HFFc6 (cell line): ENCODE data around the gene KLHL1. TPM values are rescaled to one million over a fixed set of nuclear protein-coding genes. Genes with fewer than 3 reads are reported as not detected.

Source experiments
- DNase-seq: peaks from one replicate; pipeline ENCODE4 v3.0.0-alpha.2; 2018
- H3K27ac Mint-ChIP-seq: 2 replicates; pipeline ENCODE4 v1.8.0; 2020; ENCODE audit warnings: mild to moderate bottlenecking, mixed read lengths
- H3K27me3 Mint-ChIP-seq: 2 replicates; pipeline ENCODE4 v1.8.0; 2021; ENCODE audit warnings: mild to moderate bottlenecking, moderate library complexity, mixed read lengths; ENCODE audit not compliant: insufficient read depth
- H3K36me3 Mint-ChIP-seq: 2 replicates; pipeline ENCODE4 v1.8.0; 2021; ENCODE audit warnings: low read depth, mixed read lengths
- H3K4me1 Mint-ChIP-seq: 2 replicates; pipeline ENCODE4 v1.8.0; 2020; ENCODE audit warnings: low read depth, mixed read lengths
- H3K4me3 Mint-ChIP-seq: 2 replicates; pipeline ENCODE4 v1.8.0; 2020; ENCODE audit warnings: mild to moderate bottlenecking, moderate library complexity, mixed read lengths
- H3K9me3 Mint-ChIP-seq: 2 replicates; pipeline ENCODE4 v1.8.0; 2020; ENCODE audit warnings: mild to moderate bottlenecking, mixed read lengths
- total RNA-seq, 6 experiments: library from RNA; stranded (reverse); fragmentation: NEBNext Ultra II Directional; extraction: Animal tissue kit (Norgen Biotek cat#: 25700); gene quantifications; 2 replicates in 1 of 6; 3 replicates in 5 of 6; pipeline ENCODE4 v1.2.3, GENCODE V29; 2021
- TF ChIP-seq, protein P1 (sequence below): fragments of 200-600 bp; sonication (generic); IDR thresholded peaks from 2 replicates; pipeline ENCODE4 v1.5.0; 2021; ENCODE audit warnings: antibody characterized with exemption, mild to moderate bottlenecking

The KLHL1 gene
- total RNA-seq, 6 experiments from 2014 or later: not detected

DNA sequence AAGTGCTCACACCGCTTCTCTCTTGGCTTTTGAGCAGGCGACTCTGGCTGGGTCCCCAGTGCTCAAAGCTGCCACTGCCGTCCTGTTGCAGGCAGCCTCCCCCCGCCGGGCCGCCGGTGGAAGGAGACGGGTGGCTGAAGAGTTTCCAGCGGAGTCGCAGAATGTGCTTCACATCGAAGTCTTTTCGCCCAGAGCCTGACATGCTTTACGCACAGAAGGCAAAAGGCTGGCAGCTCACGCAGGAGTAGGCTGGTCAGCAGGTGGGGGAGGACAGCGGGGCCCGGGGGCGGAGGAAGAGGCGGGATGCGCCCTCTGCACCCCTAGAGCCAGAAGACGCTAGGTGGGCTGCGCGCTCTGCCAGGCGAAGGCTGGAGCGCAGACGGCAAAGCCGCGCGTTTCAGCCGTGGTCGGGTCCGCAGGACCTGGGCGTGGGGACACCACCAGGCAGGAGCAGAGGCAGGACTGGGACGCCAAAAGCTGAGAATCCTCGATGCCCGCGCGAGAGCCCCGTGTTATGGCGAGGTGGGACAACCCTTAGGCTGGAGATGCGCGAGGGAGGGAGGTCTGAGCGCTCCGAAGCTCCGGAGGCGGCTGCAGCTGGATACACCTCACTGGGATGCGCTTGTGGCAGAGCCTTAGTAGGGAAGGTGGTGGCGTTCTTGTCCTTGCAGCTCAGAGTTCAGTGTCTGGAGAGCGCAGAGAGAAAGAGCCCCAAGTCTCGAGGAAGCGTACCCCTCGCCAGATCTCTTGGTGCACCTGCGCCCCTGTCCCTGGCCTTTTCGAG, 562 bp downstream of the KLHL1 start, which contains the start of gene ATXN8OS:
TSS of gene ATXN8OS (plus strand) at position 329 of the 784 bp plus-strand sequence.
- DNase-seq: no peak
- Mint-ChIP-seq H3K9me3 (peaks cover 24% of the 10 kb centered on the region), H3K36me3 (no peaks in the 10 kb centered on the region; the same call in 1 of the 2 replicates), H3K27ac (no peak within 1 kb of the TSS), H3K4me1 (no peaks in the 10 kb centered on the region), H3K4me3 (no peak within 1 kb of the TSS), H3K27me3 (no peaks in the 10 kb centered on the region)
- TF ChIP-seq, protein P1, sequence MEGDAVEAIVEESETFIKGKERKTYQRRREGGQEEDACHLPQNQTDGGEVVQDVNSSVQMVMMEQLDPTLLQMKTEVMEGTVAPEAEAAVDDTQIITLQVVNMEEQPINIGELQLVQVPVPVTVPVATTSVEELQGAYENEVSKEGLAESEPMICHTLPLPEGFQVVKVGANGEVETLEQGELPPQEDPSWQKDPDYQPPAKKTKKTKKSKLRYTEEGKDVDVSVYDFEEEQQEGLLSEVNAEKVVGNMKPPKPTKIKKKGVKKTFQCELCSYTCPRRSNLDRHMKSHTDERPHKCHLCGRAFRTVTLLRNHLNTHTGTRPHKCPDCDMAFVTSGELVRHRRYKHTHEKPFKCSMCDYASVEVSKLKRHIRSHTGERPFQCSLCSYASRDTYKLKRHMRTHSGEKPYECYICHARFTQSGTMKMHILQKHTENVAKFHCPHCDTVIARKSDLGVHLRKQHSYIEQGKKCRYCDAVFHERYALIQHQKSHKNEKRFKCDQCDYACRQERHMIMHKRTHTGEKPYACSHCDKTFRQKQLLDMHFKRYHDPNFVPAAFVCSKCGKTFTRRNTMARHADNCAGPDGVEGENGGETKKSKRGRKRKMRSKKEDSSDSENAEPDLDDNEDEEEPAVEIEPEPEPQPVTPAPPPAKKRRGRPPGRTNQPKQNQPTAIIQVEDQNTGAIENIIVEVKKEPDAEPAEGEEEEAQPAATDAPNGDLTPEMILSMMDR: no peak

DNA sequence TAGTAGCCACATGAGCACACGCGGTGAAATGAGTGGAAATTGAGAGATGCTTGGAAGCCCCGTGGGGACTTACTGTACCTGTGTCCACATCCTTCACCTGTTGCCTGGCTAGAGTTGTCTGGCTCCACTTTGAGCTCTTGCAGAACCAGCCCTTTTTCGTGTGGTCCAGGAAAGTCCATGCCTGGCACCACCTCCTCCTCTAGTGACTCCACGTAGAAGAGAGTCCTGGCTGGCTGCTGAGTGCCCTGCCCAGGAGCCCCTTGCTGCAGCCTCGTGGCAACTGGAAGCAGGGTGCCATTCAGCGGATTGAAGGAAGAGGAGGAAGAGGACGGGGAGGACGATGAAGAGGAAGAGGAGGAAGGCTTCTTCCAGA, 1.1 kb downstream of the KLHL1 start:
- H3K9me3 Mint-ChIP-seq: peaks cover 24% of the 10 kb centered on the region
- H3K27ac Mint-ChIP-seq: no peak overlapping the region
- H3K27me3 Mint-ChIP-seq: no peaks in the 10 kb centered on the region
- H3K4me1 Mint-ChIP-seq: no peaks in the 10 kb centered on the region
- DNase-seq: no peak
- TF ChIP-seq, protein P1: no peak
- H3K36me3 Mint-ChIP-seq: no peaks in the 10 kb centered on the region; the same call in 1 of the 2 replicates
- no peak overlapping the region for H3K4me3 Mint-ChIP-seq

DNA sequence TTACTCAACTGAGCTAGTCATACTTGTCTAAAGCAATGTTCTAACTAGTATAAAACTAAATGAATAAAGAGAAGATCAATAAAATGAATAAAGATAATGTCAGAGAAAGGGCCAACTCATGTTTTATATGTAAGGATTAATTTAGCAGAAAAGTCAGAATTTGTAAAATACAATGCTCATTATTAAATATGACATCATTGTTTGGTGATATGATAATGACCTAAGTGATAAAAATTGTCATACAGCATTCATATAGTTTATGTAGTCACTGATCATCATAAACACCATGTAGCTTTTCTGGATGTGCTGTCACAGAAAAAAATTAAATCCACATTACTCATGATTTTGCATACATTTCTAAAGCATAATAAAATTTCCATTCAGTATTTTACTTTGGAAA, 3.8 kb downstream of the KLHL1 start:
- Mint-ChIP-seq H3K27me3 (no peaks in the 10 kb centered on the region), H3K4me3 (no peak overlapping the region), H3K36me3 (no peaks in the 10 kb centered on the region; the same call in 1 of the 2 replicates), H3K9me3 (peaks cover 24% of the 10 kb centered on the region), H3K4me1 (no peaks in the 10 kb centered on the region), H3K27ac (no peak overlapping the region)
- DNase-seq: no peak
- TF ChIP-seq, protein P1: no peak

DNA sequence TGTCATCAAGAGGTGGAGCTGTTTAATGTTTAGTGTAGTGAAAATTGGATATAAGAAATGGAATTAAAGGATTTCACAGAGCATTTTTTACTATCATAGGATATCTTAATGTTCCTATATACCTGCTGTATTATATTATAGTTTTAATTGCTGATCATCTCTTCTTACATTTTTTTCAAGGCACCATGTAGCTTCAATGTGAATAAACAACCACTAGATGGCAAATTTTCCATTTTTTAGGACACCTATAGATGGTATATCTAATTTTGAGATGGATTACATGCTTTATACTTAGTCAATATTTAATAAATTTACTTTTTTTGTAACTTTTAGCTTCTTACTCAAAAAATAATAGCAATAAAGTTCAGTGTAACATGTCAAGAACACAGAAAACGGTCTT, 9.6 kb downstream of the KLHL1 start:
- no peaks in the 10 kb centered on the region for H3K27me3 Mint-ChIP-seq
- peaks cover 13% of the 10 kb centered on the region; the same call in 1 of the 2 replicates for H3K9me3 Mint-ChIP-seq

DNA sequence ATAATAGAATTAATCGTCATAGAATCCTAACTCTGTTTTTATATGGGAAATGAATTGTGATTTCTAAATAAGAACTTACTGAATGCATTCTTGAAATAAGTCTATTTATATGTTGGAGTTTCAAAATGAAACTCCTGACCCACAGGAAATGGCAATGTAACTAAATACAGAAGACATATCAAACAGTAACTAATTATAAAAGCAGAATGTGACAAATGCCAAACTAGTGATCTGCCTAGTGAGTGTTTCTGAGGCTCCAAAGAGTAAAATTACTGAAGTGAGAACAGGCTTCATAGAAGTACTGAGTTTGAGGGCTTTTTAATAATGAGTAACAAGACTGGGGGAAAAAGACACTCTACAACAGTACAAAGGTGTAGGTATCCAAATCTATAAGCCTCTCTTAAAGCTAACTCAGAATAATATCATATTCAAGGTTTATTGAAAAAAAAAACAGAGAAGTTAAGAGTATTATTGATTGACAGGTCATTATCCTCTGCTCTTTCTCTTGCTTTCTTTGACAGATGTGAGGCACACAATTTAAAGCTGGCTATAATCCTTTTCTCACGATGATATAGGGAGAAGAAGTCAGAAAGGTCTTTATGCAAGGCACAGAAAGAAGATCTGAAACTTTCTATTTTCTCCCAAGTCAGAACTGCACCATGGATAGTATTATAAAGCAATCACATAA, 18.1 kb downstream of the KLHL1 start:
- no peak for DNase-seq
- Mint-ChIP-seq H3K4me3 (no peak overlapping the region), H3K4me1 (no peaks in the 10 kb centered on the region), H3K9me3 (peaks cover 36% of the 10 kb centered on the region), H3K27me3 (no peaks in the 10 kb centered on the region), H3K27ac (no peak overlapping the region), H3K36me3 (peaks cover 5% of the 10 kb centered on the region)
- TF ChIP-seq, protein P1: no peak

More for the DNA sequence above, 9.6 kb downstream of the KLHL1 start:
- no peak overlapping the region for H3K4me3 Mint-ChIP-seq
- H3K4me1 Mint-ChIP-seq: no peaks in the 10 kb centered on the region
- no peak overlapping the region for H3K27ac Mint-ChIP-seq
- no peak for DNase-seq
- H3K36me3 Mint-ChIP-seq: no peaks in the 10 kb centered on the region
- TF ChIP-seq, protein P1: peak; percentile 50; the same call in 1 of the 2 replicates
